ENCODE results near the gene TUBGCP6. TPM values are rescaled to one million over a fixed set of nuclear protein-coding genes. Genes with fewer than 3 reads are reported as not detected.

TUBGCP6 gene
- total and polyA plus RNA-seq, 4 donors, result 26.5 to 57.8 (median 46.4) TPM

GRCh38 chr22:50269573-50269969, 24.7 kb upstream of the TUBGCP6 start:
- H3K27me3 ChIP-seq (ENCODE audit: control insufficient read depth in 3 of 3, insufficient read depth in 3 of 3, low read length in 2 of 3), result no peaks in the 10 kb centered on the region
- peaks cover 0 to 30% (median 18%) of the 10 kb centered on the region in 5 donors for H3K4me1 ChIP-seq (ENCODE audit: control insufficient read depth in 5 of 5, insufficient read depth in 5 of 5, low read length in 5 of 5)
- no peak for DNase-seq
- H3K27ac ChIP-seq (ENCODE audit: low read depth in 1 of 2, low read length in 1 of 2), result peak overlapping the region in 1 of 2 donors; percentile 2
- no peak for ATAC-seq (ENCODE audit: insufficient read depth, low FRiP score)
- TF ChIP-seq CTCF (IDR thresholded peaks at IDR 0.05; ENCODE audit: control extremely low read depth, extremely low read depth), result no peak
- WGBS, 2 donors, result 8 to 12% methylated on average over 18 of the region's 18 CpGs
- H3K9ac ChIP-seq (ENCODE audit: insufficient read depth in 1 of 2, low read length in 2 of 2), result no peak overlapping the region
- no peaks in the 10 kb centered on the region for H3K9me3 ChIP-seq (ENCODE audit: control insufficient read depth in 4 of 4, insufficient read depth in 3 of 4, low read length in 3 of 4)
- no peak overlapping the region for H3K4me3 ChIP-seq
- H3K36me3 ChIP-seq (ENCODE audit: control insufficient read depth in 4 of 4, insufficient read depth in 4 of 4, low read length in 4 of 4), result peaks cover 0 to 2% (median 0%) of the 10 kb centered on the region in 4 donors

- WGBS, 2 donors, result 49 to 61% methylated on average over 9 of the region's 9 CpGs
- Histone ChIP-seq H3K27ac (ENCODE audit: low read depth in 1 of 2, low read length in 1 of 2) (no peak overlapping the region), H3K9ac (ENCODE audit: insufficient read depth in 1 of 2, low read length in 2 of 2) (no peak overlapping the region), H3K4me1 (ENCODE audit: control insufficient read depth in 5 of 5, insufficient read depth in 5 of 5, low read length in 5 of 5) (peaks cover 0 to 30% (median 18%) of the 10 kb centered on the region in 5 donors), H3K4me3 (no peak overlapping the region), H3K9me3 (ENCODE audit: control insufficient read depth in 4 of 4, insufficient read depth in 3 of 4, low read length in 3 of 4) (no peaks in the 10 kb centered on the region), H3K27me3 (ENCODE audit: control insufficient read depth in 3 of 3, insufficient read depth in 3 of 3, low read length in 2 of 3) (no peaks in the 10 kb centered on the region), H3K36me3 (ENCODE audit: control insufficient read depth in 4 of 4, insufficient read depth in 4 of 4, low read length in 4 of 4) (peaks cover 0 to 2% (median 0%) of the 10 kb centered on the region in 4 donors)
- peak in 2 of 3 donors; percentile 49 to 58 for DNase-seq
- no peak for TF ChIP-seq CTCF (IDR thresholded peaks at IDR 0.05; ENCODE audit: control extremely low read depth, extremely low read depth)
- no peak for ATAC-seq (ENCODE audit: insufficient read depth, low FRiP score)
Observed at GRCh38 chr22:50268655-50269113, 23.9 kb upstream of the TUBGCP6 start.

GRCh38 chr22:50267591-50268390, 23.0 kb upstream of the TUBGCP6 start:
- Histone ChIP-seq H3K27ac (ENCODE audit: low read depth in 1 of 2, low read length in 1 of 2) (no peak overlapping the region), H3K27me3 (ENCODE audit: control insufficient read depth in 3 of 3, insufficient read depth in 3 of 3, low read length in 2 of 3) (no peaks in the 10 kb centered on the region), H3K36me3 (ENCODE audit: control insufficient read depth in 4 of 4, insufficient read depth in 4 of 4, low read length in 4 of 4) (peaks cover 0 to 2% (median 0%) of the 10 kb centered on the region in 4 donors), H3K9me3 (ENCODE audit: control insufficient read depth in 4 of 4, insufficient read depth in 3 of 4, low read length in 3 of 4) (no peaks in the 10 kb centered on the region), H3K4me1 (ENCODE audit: control insufficient read depth in 5 of 5, insufficient read depth in 5 of 5, low read length in 5 of 5) (peaks cover 0 to 33% (median 18%) of the 10 kb centered on the region in 5 donors), H3K9ac (ENCODE audit: insufficient read depth in 1 of 2, low read length in 2 of 2) (no peak overlapping the region), H3K4me3 (no peak overlapping the region)
- no peak for ATAC-seq (ENCODE audit: insufficient read depth, low FRiP score)
- WGBS, 2 donors, result 19 to 37% methylated on average over 49 to 75 of the region's 75 CpGs
- peak; percentile 27 to 60 (median 59) for DNase-seq
- peak; percentile 7 for TF ChIP-seq CTCF (IDR thresholded peaks at IDR 0.05; ENCODE audit: control extremely low read depth, extremely low read depth)

Data from lung (tissue), 12 donors.